ENCODE results near the gene PTPRO. TPM values are rescaled to one million over a fixed set of nuclear protein-coding genes. Genes with fewer than 3 reads are reported as not detected.

Gene PTPRO
- polyA plus RNA-seq, 2 donors = 0.13 to 0.14 TPM

- 96 to 98% methylated on average over 2 of the region's 2 CpGs for WGBS, 2 donors
- H3K9me3 ChIP-seq (ENCODE audit: control insufficient read depth in 2 of 2, insufficient read depth in 1 of 2, low read depth in 1 of 2, low read length in 1 of 2) = no peaks in the 10 kb centered on the region
These were observed 233.1 kb downstream of the PTPRO start for GRCh38 chr12:15555446-15555845.

GRCh38 chr12:15556411-15557102 is 234.2 kb downstream of the PTPRO start:
- Histone ChIP-seq H3K27me3 (ENCODE audit: control insufficient read depth in 1 of 2, insufficient read depth in 2 of 2, low read length in 2 of 2) (no peaks in the 10 kb centered on the region), H3K4me3 (ENCODE audit: low read depth in 1 of 2, low read length in 2 of 2) (no peak overlapping the region), H3K36me3 (ENCODE audit: control insufficient read depth in 2 of 2, insufficient read depth in 2 of 2, low read length in 1 of 2) (no peaks in the 10 kb centered on the region), H3K4me1 (ENCODE audit: control insufficient read depth in 2 of 2, insufficient read depth in 2 of 2, low read length in 1 of 2) (no peaks in the 10 kb centered on the region), H3K9me3 (ENCODE audit: control insufficient read depth in 2 of 2, insufficient read depth in 1 of 2, low read depth in 1 of 2, low read length in 1 of 2) (no peaks in the 10 kb centered on the region), H3K27ac (ENCODE audit: low read depth in 2 of 2, low read length in 1 of 2) (no peak overlapping the region)
- WGBS, 2 donors = 70 to 73% methylated on average over 5 of the region's 5 CpGs

More at GRCh38 chr12:15555446-15555845, 233.1 kb downstream of the PTPRO start:
- Histone ChIP-seq H3K27me3 (ENCODE audit: control insufficient read depth in 1 of 2, insufficient read depth in 2 of 2, low read length in 2 of 2) (no peaks in the 10 kb centered on the region), H3K36me3 (ENCODE audit: control insufficient read depth in 2 of 2, insufficient read depth in 2 of 2, low read length in 1 of 2) (no peaks in the 10 kb centered on the region), H3K4me3 (ENCODE audit: low read depth in 1 of 2, low read length in 2 of 2) (no peak overlapping the region), H3K27ac (ENCODE audit: low read depth in 2 of 2, low read length in 1 of 2) (no peak overlapping the region), H3K4me1 (ENCODE audit: control insufficient read depth in 2 of 2, insufficient read depth in 2 of 2, low read length in 1 of 2) (no peaks in the 10 kb centered on the region)

- Histone ChIP-seq H3K4me3 (ENCODE audit: low read depth in 1 of 2, low read length in 2 of 2) (no peak overlapping the region), H3K9me3 (ENCODE audit: control insufficient read depth in 2 of 2, insufficient read depth in 1 of 2, low read depth in 1 of 2, low read length in 1 of 2) (no peaks in the 10 kb centered on the region), H3K27ac (ENCODE audit: low read depth in 2 of 2, low read length in 1 of 2) (no peak overlapping the region), H3K36me3 (ENCODE audit: control insufficient read depth in 2 of 2, insufficient read depth in 2 of 2, low read length in 1 of 2) (no peaks in the 10 kb centered on the region), H3K4me1 (ENCODE audit: control insufficient read depth in 2 of 2, insufficient read depth in 2 of 2, low read length in 1 of 2) (no peaks in the 10 kb centered on the region), H3K27me3 (ENCODE audit: control insufficient read depth in 1 of 2, insufficient read depth in 2 of 2, low read length in 2 of 2) (no peaks in the 10 kb centered on the region)
- 58 to 71% methylated on average over 2 of the region's 2 CpGs for WGBS, 2 donors
These were observed 236.7 kb downstream of the PTPRO start for GRCh38 chr12:15558915-15559528.

- H3K9me3 ChIP-seq (ENCODE audit: control insufficient read depth in 2 of 2, insufficient read depth in 1 of 2, low read depth in 1 of 2, low read length in 1 of 2) = no peaks in the 10 kb centered on the region
- no peaks in the 10 kb centered on the region for H3K4me1 ChIP-seq (ENCODE audit: control insufficient read depth in 2 of 2, insufficient read depth in 2 of 2, low read length in 1 of 2)
- H3K36me3 ChIP-seq (ENCODE audit: control insufficient read depth in 2 of 2, insufficient read depth in 2 of 2, low read length in 1 of 2) = no peaks in the 10 kb centered on the region
- H3K27me3 ChIP-seq (ENCODE audit: control insufficient read depth in 1 of 2, insufficient read depth in 2 of 2, low read length in 2 of 2) = no peaks in the 10 kb centered on the region
- no peak overlapping the region for H3K4me3 ChIP-seq (ENCODE audit: low read depth in 1 of 2, low read length in 2 of 2)
- H3K27ac ChIP-seq (ENCODE audit: low read depth in 2 of 2, low read length in 1 of 2) = no peak overlapping the region
- WGBS, 2 donors = 93 to 94% methylated on average over 1 of the region's 1 CpG
These were observed 239.1 kb downstream of the PTPRO start for GRCh38 chr12:15561396-15561795.

GRCh38 chr12:15562263-15562662 is 240.0 kb downstream of the PTPRO start:
- Histone ChIP-seq H3K4me3 (ENCODE audit: low read depth in 1 of 2, low read length in 2 of 2) (no peak overlapping the region), H3K36me3 (ENCODE audit: control insufficient read depth in 2 of 2, insufficient read depth in 2 of 2, low read length in 1 of 2) (no peaks in the 10 kb centered on the region), H3K4me1 (ENCODE audit: control insufficient read depth in 2 of 2, insufficient read depth in 2 of 2, low read length in 1 of 2) (no peaks in the 10 kb centered on the region), H3K27me3 (ENCODE audit: control insufficient read depth in 1 of 2, insufficient read depth in 2 of 2, low read length in 2 of 2) (no peaks in the 10 kb centered on the region), H3K9me3 (ENCODE audit: control insufficient read depth in 2 of 2, insufficient read depth in 1 of 2, low read depth in 1 of 2, low read length in 1 of 2) (no peaks in the 10 kb centered on the region), H3K27ac (ENCODE audit: low read depth in 2 of 2, low read length in 1 of 2) (no peak overlapping the region)
- 71 to 72% methylated on average over 3 of the region's 3 CpGs for WGBS, 2 donors

- Histone ChIP-seq H3K4me3 (ENCODE audit: low read depth in 1 of 2, low read length in 2 of 2) (no peak overlapping the region), H3K36me3 (ENCODE audit: control insufficient read depth in 2 of 2, insufficient read depth in 2 of 2, low read length in 1 of 2) (no peaks in the 10 kb centered on the region), H3K4me1 (ENCODE audit: control insufficient read depth in 2 of 2, insufficient read depth in 2 of 2, low read length in 1 of 2) (no peaks in the 10 kb centered on the region), H3K27me3 (ENCODE audit: control insufficient read depth in 1 of 2, insufficient read depth in 2 of 2, low read length in 2 of 2) (no peaks in the 10 kb centered on the region), H3K27ac (ENCODE audit: low read depth in 2 of 2, low read length in 1 of 2) (no peak overlapping the region), H3K9me3 (ENCODE audit: control insufficient read depth in 2 of 2, insufficient read depth in 1 of 2, low read depth in 1 of 2, low read length in 1 of 2) (no peaks in the 10 kb centered on the region)
- WGBS, 2 donors = 17% methylated on average over 5 of the region's 5 CpGs
These were observed 241.4 kb downstream of the PTPRO start for GRCh38 chr12:15563663-15564062.

GRCh38 chr12:15574353-15574752 is 252.0 kb downstream of the PTPRO start:
- Histone ChIP-seq H3K27ac (ENCODE audit: low read depth in 2 of 2, low read length in 1 of 2) (no peak overlapping the region), H3K36me3 (ENCODE audit: control insufficient read depth in 2 of 2, insufficient read depth in 2 of 2, low read length in 1 of 2) (no peaks in the 10 kb centered on the region), H3K4me1 (ENCODE audit: control insufficient read depth in 2 of 2, insufficient read depth in 2 of 2, low read length in 1 of 2) (no peaks in the 10 kb centered on the region), H3K27me3 (ENCODE audit: control insufficient read depth in 1 of 2, insufficient read depth in 2 of 2, low read length in 2 of 2) (no peaks in the 10 kb centered on the region), H3K9me3 (ENCODE audit: control insufficient read depth in 2 of 2, insufficient read depth in 1 of 2, low read depth in 1 of 2, low read length in 1 of 2) (no peaks in the 10 kb centered on the region), H3K4me3 (ENCODE audit: low read depth in 1 of 2, low read length in 2 of 2) (no peak overlapping the region)
- WGBS, 2 donors = 94 to 95% methylated on average over 1 of the region's 1 CpG

- Histone ChIP-seq H3K4me1 (ENCODE audit: control insufficient read depth in 2 of 2, insufficient read depth in 2 of 2, low read length in 1 of 2) (no peaks in the 10 kb centered on the region), H3K27me3 (ENCODE audit: control insufficient read depth in 1 of 2, insufficient read depth in 2 of 2, low read length in 2 of 2) (no peaks in the 10 kb centered on the region), H3K9me3 (ENCODE audit: control insufficient read depth in 2 of 2, insufficient read depth in 1 of 2, low read depth in 1 of 2, low read length in 1 of 2) (no peaks in the 10 kb centered on the region), H3K4me3 (ENCODE audit: low read depth in 1 of 2, low read length in 2 of 2) (no peak overlapping the region), H3K27ac (ENCODE audit: low read depth in 2 of 2, low read length in 1 of 2) (no peak overlapping the region), H3K36me3 (ENCODE audit: control insufficient read depth in 2 of 2, insufficient read depth in 2 of 2, low read length in 1 of 2) (no peaks in the 10 kb centered on the region)
- 43 to 57% methylated on average over 3 of the region's 3 CpGs for WGBS, 2 donors
These were observed 253.6 kb downstream of the PTPRO start for GRCh38 chr12:15575671-15576541.

- 58 to 71% methylated on average over 1 of the region's 1 CpG for WGBS, 2 donors
- H3K4me3 ChIP-seq (ENCODE audit: low read depth in 1 of 2, low read length in 2 of 2) = no peak overlapping the region
- no peak overlapping the region for H3K27ac ChIP-seq (ENCODE audit: low read depth in 2 of 2, low read length in 1 of 2)
These were observed 258.1 kb downstream of the PTPRO start for GRCh38 chr12:15580431-15580830.

More at GRCh38 chr12:15580431-15580830, 258.1 kb downstream of the PTPRO start:
- H3K9me3 ChIP-seq (ENCODE audit: control insufficient read depth in 2 of 2, insufficient read depth in 1 of 2, low read depth in 1 of 2, low read length in 1 of 2) = no peaks in the 10 kb centered on the region
- H3K36me3 ChIP-seq (ENCODE audit: control insufficient read depth in 2 of 2, insufficient read depth in 2 of 2, low read length in 1 of 2) = no peaks in the 10 kb centered on the region
- no peaks in the 10 kb centered on the region for H3K27me3 ChIP-seq (ENCODE audit: control insufficient read depth in 1 of 2, insufficient read depth in 2 of 2, low read length in 2 of 2)
- no peaks in the 10 kb centered on the region for H3K4me1 ChIP-seq (ENCODE audit: control insufficient read depth in 2 of 2, insufficient read depth in 2 of 2, low read length in 1 of 2)
